HCT116 (cell line): ENCODE measurements around the gene SP140L. TPM values are rescaled to one million over a fixed set of nuclear protein-coding genes. Genes with fewer than 3 reads are reported as not detected.

Experiments used
- ATAC-seq: fragments of 200-7000 bp; cut with Tn5 transposase; 2 replicates; pipeline ENCODE4 v1.9.1; 2020; ENCODE audit warnings: mild to moderate bottlenecking, moderate library complexity
- BruUV-seq: library from RNA; stranded (reverse); fragments of 400-500 nt; replicated peaks from 2 replicates; lab custom pipeline; 2021; lab: Mats Ljungman, UMichigan
- CTCF ChIA-PET: fragments of 300-600 bp; sonication (Branson Sonifier 250); formaldehyde crosslinking; loops from one replicate; lab custom pipeline; 2021; ENCODE audit warnings: antibody characterized with exemption; lab: Charles Lee
- POLR2A ChIA-PET: fragments of 300-600, 350-600 bp; sonication (Branson Sonifier 250); formaldehyde crosslinking; loops from one replicate; lab custom pipeline; 2021; ENCODE audit warnings: antibody characterized with exemption; lab: Charles Lee
- RAD21 ChIA-PET, 2 experiments: fragments of 300-600 bp; sonication (Branson Sonifier 250); formaldehyde crosslinking; loops; one replicate each; lab custom pipeline; 2023; ENCODE audit warnings: low total read pairs in 2 of 2; ENCODE audit not compliant: uncharacterized antibody in 2 of 2, unreplicated experiment in 2 of 2, low non-redundant PET in 1 of 2; lab: Charles Lee
- DNase-seq: peaks from one replicate; pipeline ENCODE4 v3.0.0-alpha.2; 2010; ENCODE audit warnings: low read depth, low spot score
- H2AFZ ChIP-seq: fragments of 200-600 bp; shearing (Covaris generic), sonication (generic); 2 replicates; pipeline ENCODE4 v1.6.1; 2017; ENCODE audit warnings: low read depth, mixed run types, mixed read lengths, antibody characterized with exemption, low read length; ENCODE audit not compliant: poor library complexity, severe bottlenecking
- H3K27ac ChIP-seq: 2 replicates; pipeline ENCODE4 v1.5.1; 2012; ENCODE audit warnings: low read depth, low read length
- H3K27me3 ChIP-seq: fragments of 200-600 bp; sonication (generic); 2 replicates; pipeline ENCODE4 v1.6.1; 2016; ENCODE audit warnings: mixed run types, low read length, mixed read lengths; ENCODE audit not compliant: insufficient read depth
- H3K36me3 ChIP-seq, 2 experiments: fragments of 200-500 bp in 1 of 2; fragments of 200-600 bp in 1 of 2; sonication (Bioruptor generic) in 1 of 2; sonication (generic) in 1 of 2; 2 replicates each; pipeline versions ENCODE4 v1.5.1 to v1.6.1; 2014 to 2016; ENCODE audit warnings: low read length in 2 of 2, inconsistent platforms in 1 of 2, mixed read lengths in 1 of 2, mixed run types in 1 of 2; ENCODE audit not compliant: insufficient read depth in 2 of 2, control insufficient read depth in 1 of 2
- H3K4me1 ChIP-seq, 2 experiments: fragments of 200-600 bp in 1 of 2; sonication (generic) in 1 of 2; 2 replicates each; pipeline versions ENCODE4 v1.5.1 to v1.6.1; 2012 to 2017; ENCODE audit warnings: low read length in 2 of 2, inconsistent platforms in 1 of 2, mild to moderate bottlenecking in 1 of 2, mixed read lengths in 1 of 2, mixed run types in 1 of 2, moderate library complexity in 1 of 2; ENCODE audit not compliant: insufficient read depth in 2 of 2, control insufficient read depth in 1 of 2
- H3K4me2 ChIP-seq: fragments of 200-600 bp; sonication (generic); 2 replicates; pipeline ENCODE4 v1.6.1; 2017; ENCODE audit warnings: mixed run types, low read length, mixed read lengths
- H3K4me3 ChIP-seq, 2 experiments: fragments of 200-600 bp in 1 of 2; sonication (generic) in 1 of 2; replicated peaks in 1 of 2; 2 replicates each; pipeline ENCODE4 v1.5.1; 2011 to 2016; ENCODE audit warnings: low read length in 2 of 2, control low read depth in 1 of 2, low read depth in 1 of 2, mild to moderate bottlenecking in 1 of 2, mixed read lengths in 1 of 2, mixed run types in 1 of 2
- H3K79me2 ChIP-seq: fragments of 200-600 bp; sonication (generic); 2 replicates; pipeline ENCODE4 v1.6.1; 2017; ENCODE audit warnings: mild to moderate bottlenecking, mixed run types, low read length, moderate library complexity, mixed read lengths; ENCODE audit not compliant: insufficient read depth
- H3K9ac ChIP-seq: fragments of 200-600 bp; sonication (generic); 2 replicates; pipeline ENCODE4 v1.6.1; 2016; ENCODE audit warnings: low read length, mixed read lengths
- H3K9me2 ChIP-seq: fragments of 200-600 bp; sonication (generic), shearing (Covaris generic); 2 replicates; pipeline ENCODE4 v1.6.1; 2017; ENCODE audit warnings: mixed run types, mild to moderate bottlenecking, moderate library complexity; ENCODE audit not compliant: insufficient read depth
- H3K9me3 ChIP-seq, 2 experiments: fragments of 200-500 bp in 1 of 2; fragments of 200-600 bp in 1 of 2; sonication (Bioruptor generic) in 1 of 2; sonication (generic) in 1 of 2; 2 replicates each; pipeline ENCODE4 v1.6.1; 2014 to 2017; ENCODE audit warnings: low read length in 2 of 2, mixed read lengths in 2 of 2, inconsistent platforms in 1 of 2, low read depth in 1 of 2, mild to moderate bottlenecking in 1 of 2, mixed run types in 1 of 2, moderate library complexity in 1 of 2; ENCODE audit not compliant: control insufficient read depth in 1 of 2, insufficient read depth in 1 of 2
- H4K20me1 ChIP-seq: fragments of 200-600 bp; sonication (generic), shearing (Covaris generic); 2 replicates; pipeline ENCODE4 v1.6.1; 2017; ENCODE audit warnings: mixed run types, mild to moderate bottlenecking, moderate library complexity; ENCODE audit not compliant: insufficient read depth
- CEBPB ChIP-seq: IDR thresholded peaks from 2 replicates; pipeline ENCODE4 v1.6.1; 2012; ENCODE audit warnings: low read depth
- ELF1 ChIP-seq: IDR thresholded peaks from 2 replicates; pipeline ENCODE4 v1.6.1; 2012; ENCODE audit warnings: low read depth, borderline replicate concordance
- REST ChIP-seq: IDR thresholded peaks from 2 replicates; pipeline ENCODE4 v1.6.1; 2012; ENCODE audit warnings: low read depth
- intact Hi-C: fragments of 100-400 bp; cut with micrococcal nuclease; formaldehyde crosslinking; loops from 2 replicates; pipeline ENCODE4 v1.10.0; 2022
- total RNA-seq: library from RNA; stranded (reverse); gene quantifications from one replicate; pipeline ENCODE4 v1.2.1, GENCODE V29; 2021; ENCODE audit not compliant: unreplicated experiment

Gene SP140L
- total RNA-seq, 1 experiment from 2014 or later, result 28.9 TPM

- RAD21 ChIA-PET, result no interaction called here
- Histone ChIP-seq H4K20me1 (no peaks in the 10 kb centered on the region), H3K27ac (no peak overlapping the region), H3K4me1 (peaks cover 0 to 20% of the 10 kb centered on the region in 2 experiments; a peak in 3 of 4 replicates), H3K9me3 (no peaks in the 10 kb centered on the region), H3K79me2 (peaks cover 81% of the 10 kb centered on the region), H3K36me3 (peaks cover 0 to 4% of the 10 kb centered on the region in 2 experiments; a peak in 2 of 4 replicates)
- DNase-seq (no peak), ATAC-seq (no peak)
- TF ChIP-seq ELF1, result no peak
- TF ChIP-seq, all 23 proteins: peak for 0
- Histone ChIP-seq H3K27me3 (no peaks in the 10 kb centered on the region), H3K9ac (no peak overlapping the region), H3K4me2 (no peak overlapping the region), H2AFZ (no peak overlapping the region), H3K9me2 (no peaks in the 10 kb centered on the region), H3K4me3 (no peak overlapping the region)
- no TSS peak for BruUV-seq
- intact Hi-C loops, result no loop called here
- POLR2A ChIA-PET, result no interaction called here
- CTCF ChIA-PET, result no interaction called here
Measured at GRCh38 chr2:230346921-230347533, 20.0 kb downstream of the SP140L start.

GRCh38 chr2:230347659-230348305 lies 20.8 kb downstream of the SP140L start:
- no TSS peak for BruUV-seq
- Histone ChIP-seq H3K4me3 (no peak overlapping the region), H3K36me3 (peaks cover 0 to 4% of the 10 kb centered on the region in 2 experiments; a peak in 2 of 4 replicates), H3K79me2 (peaks cover 81% of the 10 kb centered on the region), H3K27ac (no peak overlapping the region), H3K4me2 (no peak overlapping the region), H3K27me3 (no peaks in the 10 kb centered on the region), H2AFZ (no peak overlapping the region), H3K9me2 (no peaks in the 10 kb centered on the region), H3K9ac (no peak overlapping the region), H3K9me3 (no peaks in the 10 kb centered on the region), H4K20me1 (no peaks in the 10 kb centered on the region), H3K4me1 (peaks cover 0 to 19% of the 10 kb centered on the region in 2 experiments; a peak in 3 of 4 replicates)
- ChIA-PET RAD21 (no interaction called here), CTCF (no interaction called here), POLR2A (no interaction called here)
- no peak for ATAC-seq
- DNase-seq, result no peak
- intact Hi-C loops, result no loop called here
- TF ChIP-seq REST (no peak), CEBPB (no peak), ELF1 (no peak)
